AG08395 (cell line): ENCODE measurements around the gene ITLN1.

Experiments
- DNase-seq: peaks from one replicate; pipeline ENCODE4 v3.0.0; 2012; ENCODE audit warnings: mixed read lengths, low spot score

The ITLN1 gene

GRCh38 chr1:160855181-160855981, 29.6 kb downstream of the ITLN1 start:
- DNase-seq, result no peak

DNA sequence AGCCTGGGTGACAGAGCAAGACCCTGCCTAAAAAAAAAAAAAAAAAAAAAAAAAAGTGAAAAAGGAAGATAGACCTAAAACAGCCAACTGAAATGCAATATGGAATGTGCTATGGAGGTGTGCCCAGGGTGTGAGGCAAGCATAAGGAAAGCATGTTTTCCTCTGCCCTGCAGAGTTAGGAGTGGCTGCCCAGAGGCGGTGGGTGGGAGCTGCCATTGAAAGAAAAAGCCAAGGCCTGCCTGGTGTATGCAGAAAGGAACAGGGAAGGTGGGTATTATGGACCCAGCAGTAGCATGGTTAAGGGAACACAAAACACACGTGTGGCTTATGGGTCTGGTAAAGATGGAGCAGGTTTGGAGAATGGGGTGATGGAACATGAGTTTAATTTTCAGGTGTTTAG, 31.2 kb downstream of the ITLN1 start:
- DNase-seq, result no peak

DNA sequence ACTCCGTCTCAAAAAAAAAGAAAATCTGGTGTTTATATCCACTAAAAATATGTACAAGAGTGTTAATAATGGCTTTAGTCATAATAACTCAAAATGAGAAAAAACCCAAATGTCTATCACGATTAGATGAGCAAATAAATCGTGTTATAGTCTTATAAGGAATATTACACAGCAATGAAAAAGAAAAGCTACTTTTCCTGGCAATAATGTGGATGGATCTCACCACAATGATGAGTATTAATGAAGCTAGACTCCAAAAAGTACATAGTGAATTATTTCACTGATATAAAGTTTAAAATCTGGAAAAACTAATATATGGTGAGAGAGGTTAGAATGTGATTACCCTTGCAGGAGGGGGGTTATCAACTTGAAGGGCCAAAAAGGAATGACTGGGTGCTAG, 32.0 kb downstream of the ITLN1 start:
- no peak for DNase-seq

DNA sequence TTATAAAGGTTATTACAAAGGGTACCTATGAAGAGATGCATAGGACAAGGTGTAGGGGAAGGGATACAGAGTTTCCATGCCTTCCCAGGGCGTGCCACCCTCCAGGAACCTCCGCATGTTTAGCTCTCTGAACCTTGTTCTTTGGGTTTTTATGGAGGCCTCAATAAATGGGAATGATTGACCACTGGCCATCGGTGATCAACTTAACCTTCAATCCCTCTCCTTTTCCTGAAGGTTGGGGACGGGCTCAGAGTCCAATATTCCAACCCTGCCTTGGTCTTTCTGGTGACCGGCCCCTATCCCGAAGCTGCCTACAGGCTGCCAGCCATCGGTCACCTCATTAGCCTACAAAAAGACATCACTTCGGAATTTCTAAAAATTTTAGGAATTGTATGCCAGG, 34.0 kb downstream of the ITLN1 start:
- no peak for DNase-seq

- DNase-seq, result no peak
Observed at GRCh38 chr1:160850541-160850940, 34.4 kb downstream of the ITLN1 start.

DNA sequence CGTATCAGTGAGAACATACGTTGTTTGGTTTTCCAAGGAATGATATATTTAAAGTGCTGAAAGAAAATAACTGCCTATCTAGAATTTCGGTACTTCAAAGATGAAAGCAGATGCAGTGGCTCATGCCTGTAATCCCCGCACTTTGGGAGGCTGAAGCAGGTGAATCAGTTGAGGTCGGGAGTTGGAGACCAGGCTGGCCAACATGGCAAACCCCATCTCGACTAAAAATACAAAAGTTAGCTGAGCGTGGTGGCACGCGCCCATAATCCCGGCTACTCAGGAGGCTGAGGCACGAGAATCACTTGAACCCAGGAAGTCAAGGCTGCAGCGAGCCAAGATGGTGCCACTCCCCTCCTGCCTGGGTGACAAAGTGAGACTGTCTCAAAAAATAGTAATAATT, 38.7 kb downstream of the ITLN1 start:
- no peak for DNase-seq

DNA sequence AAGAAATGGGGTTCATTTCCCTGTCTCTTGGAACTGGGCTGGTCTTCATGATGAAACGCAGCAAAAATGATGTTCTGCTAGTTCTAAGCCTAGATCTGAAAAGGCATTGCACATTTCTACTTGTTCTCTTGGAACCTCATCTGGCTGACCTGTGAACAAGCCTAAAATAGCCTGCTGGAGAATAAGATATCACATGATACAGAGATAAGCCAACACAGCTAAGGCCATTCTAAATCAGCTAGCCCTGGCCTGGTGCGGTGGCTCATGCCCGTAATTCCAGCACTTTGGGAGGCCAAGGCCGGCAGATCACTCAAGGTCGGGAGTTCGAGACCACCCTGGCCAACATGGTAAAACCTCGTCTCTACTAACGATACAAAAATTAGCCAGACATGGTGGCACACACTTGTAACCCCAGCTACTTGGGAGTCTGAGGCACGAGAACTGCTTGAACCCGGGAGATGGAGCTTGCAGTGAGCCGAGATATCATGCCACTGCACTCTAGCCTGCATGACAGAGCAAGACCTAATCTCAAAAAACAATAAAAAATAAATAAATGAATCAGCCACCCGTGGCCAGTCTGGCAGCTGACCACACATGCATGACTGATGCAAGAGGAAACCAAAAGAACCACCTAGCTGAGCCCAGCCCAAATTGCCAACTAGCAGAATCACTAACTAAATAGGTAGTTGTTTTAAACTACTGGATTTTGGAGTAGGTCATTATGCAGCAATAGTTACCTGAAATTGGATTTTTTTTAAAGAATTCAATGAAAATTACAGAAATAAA, 40.3 kb downstream of the ITLN1 start:
- no peak for DNase-seq

DNA sequence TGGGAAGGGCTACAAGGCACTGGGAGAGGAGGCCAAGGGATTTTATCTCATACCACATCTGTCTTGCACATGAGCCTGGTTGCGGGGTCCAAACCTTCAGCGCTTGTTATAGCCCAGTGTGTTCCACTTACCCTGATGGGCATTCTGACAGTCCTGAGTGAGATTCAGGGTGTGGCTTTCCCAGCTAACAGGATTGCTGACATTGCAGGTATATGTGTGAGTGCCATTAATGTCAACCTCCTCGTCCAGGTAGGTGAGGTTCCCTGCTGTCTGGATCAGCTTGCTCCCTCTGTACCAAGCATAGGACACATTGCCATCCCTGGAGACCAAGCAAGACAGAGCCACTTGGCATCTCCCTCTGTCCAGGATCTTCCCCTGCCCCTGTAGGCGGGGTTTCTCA, 43.9 kb downstream of the ITLN1 start:
- DNase-seq, result no peak

- no peak for DNase-seq
Observed at GRCh38 chr1:160839746-160840145, 45.2 kb downstream of the ITLN1 start.

- no peak for DNase-seq
Observed at GRCh38 chr1:160838888-160839287, 46.1 kb downstream of the ITLN1 start.

DNA sequence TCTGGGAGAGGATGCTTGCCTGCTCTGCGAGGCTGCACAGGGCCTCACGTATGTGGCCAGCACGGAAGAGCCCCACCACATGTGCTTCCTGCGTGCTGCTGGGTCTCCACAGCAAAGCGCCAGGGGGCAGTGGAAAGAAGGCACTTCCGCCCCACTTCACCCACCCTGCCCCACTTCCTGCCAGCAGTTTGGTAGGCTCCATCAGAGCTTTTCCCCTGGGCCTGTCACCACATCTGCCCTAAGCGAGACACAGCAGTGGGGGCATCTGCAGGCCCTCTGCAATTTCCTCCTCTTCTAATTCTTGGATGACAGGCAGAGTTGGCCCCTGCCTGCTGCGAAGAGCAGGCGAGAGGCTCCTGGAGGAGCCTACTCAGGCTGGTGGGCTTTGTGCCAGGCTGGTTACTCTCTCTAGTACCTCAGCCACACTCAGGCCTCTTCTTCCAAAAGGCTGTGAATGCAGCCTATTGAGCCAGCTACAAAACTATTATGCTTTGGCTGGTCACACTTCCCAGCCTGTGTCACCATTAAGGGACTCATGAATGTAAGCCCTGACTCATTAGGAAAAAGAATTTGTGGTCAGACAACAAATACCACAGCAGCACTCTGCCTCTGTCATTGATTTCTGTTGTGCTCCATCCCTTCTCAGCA, 47.3 kb downstream of the ITLN1 start:
- peak; percentile 7 for DNase-seq

GRCh38 chr1:160836981-160837557, 47.9 kb downstream of the ITLN1 start:
- no peak for DNase-seq

GRCh38 chr1:160836561-160836960, 48.4 kb downstream of the ITLN1 start:
- no peak for DNase-seq

- DNase-seq, result no peak
Observed at GRCh38 chr1:160835751-160836150, 49.2 kb downstream of the ITLN1 start.

DNA sequence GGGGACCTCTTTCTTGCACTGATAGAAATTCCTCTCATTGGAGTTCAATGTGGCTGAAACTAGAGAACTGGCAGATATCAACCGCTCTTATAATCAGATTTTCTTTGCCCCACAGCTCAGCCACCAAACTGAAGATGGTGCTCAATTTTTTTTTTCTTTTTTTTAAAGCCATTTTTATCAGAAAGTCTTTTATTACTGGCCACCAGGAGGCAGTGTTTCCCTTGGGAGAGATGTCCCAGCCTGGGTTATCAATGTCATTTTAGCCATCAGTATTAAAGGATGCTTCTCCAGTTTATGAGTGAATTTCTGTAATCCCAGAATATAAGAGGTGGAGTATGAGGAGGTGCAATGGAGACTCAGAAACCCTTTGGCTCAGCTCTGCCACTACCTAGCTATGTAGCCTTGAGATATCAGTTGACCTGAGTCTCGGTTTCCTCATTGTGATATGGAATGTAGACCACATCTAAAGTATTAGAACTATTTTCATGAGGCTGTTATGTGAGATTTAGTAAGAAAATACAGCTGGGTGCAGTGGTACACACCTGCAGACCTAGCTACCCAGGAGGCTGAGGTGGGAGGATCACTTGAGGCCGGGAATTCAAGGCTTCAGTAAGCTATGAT, 49.9 kb downstream of the ITLN1 start:
- peak; percentile 39 for DNase-seq

DNA sequence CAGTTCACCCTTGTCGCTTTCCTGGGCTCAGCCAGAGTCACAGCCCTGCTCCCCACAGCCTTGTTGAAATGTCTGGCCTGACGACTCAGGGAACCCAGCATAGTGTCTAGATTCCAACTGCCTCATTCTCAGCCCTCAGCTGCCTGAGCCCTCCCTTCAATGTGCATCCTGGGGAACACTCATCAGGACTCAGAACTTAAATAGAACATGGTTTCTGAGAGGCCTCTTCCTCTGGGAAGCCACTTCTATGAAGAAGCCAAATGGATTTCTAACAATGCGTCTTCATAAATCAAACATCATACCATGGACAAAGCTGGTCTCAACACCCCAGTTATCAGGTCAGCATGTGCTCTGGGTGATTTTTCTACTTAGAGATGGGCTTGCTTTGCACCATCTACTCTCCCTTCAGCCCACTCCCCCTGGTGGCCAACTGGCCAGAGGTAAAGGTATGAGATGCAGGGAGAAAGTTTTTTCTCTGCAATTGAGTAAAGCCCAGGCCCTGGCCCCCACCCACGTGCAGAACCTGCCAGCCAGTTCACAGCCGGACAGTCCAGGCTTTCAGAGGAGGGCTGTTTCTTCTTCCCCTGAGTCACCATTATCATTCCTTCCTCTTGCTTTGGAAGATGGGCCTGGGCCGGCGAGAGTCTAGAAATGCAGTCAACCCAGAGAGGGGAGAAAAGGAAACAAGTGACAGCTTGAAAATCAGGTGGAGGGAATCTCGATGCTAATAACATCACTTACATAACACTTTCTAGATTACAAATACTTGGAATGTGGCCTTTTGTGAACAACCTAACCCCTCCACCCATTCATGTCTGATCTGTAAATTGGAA, 54.4 kb downstream of the ITLN1 start:
- peak; percentile 4 for DNase-seq

DNA sequence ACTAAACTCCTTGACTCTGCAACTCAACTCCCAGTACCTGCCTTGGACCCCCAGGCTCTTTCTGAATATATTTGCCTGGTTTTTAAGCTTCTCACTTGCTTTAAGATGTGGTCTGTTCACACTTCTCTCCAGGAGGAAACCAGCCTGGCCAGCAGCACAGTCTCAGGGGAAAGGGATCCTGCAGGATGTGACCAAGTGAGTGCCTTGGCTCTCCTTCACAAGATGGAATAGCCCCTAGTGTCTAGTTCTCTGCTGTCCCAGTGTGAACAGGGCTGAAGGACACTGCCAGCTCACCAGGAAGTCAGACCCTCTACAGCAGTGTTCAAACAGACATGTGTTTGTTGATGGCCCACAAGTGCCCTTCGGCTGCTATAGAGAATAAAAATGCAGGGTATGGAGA, 55.2 kb downstream of the ITLN1 start:
- DNase-seq, result no peak

- no peak for DNase-seq
Observed at GRCh38 chr1:160827418-160827817, 57.6 kb downstream of the ITLN1 start.

- no peak for DNase-seq
Observed at GRCh38 chr1:160826546-160826945, 58.4 kb downstream of the ITLN1 start.
